H1 (cell line): Measurements from ENCODE around the gene VARS2. TPM values are rescaled to one million over a fixed set of nuclear protein-coding genes. Genes with fewer than 3 reads are reported as not detected.

ENCODE experiments used
- CTCF ChIA-PET: fragments of 300-600 bp; sonication (Branson Sonifier 250); formaldehyde crosslinking; loops from one replicate; lab custom pipeline; 2021; ENCODE audit not compliant: partially characterized antibody; lab: Charles Lee
- POLR2A ChIA-PET: fragments of 300-600 bp; sonication (Branson Sonifier 250); formaldehyde crosslinking; loops from one replicate; lab custom pipeline; 2021; ENCODE audit warnings: inconsistent platforms; ENCODE audit not compliant: partially characterized antibody; lab: Charles Lee
- DNase-seq, 2 experiments: peaks; one replicate each; pipeline versions ENCODE4 v3.0.0 to v3.0.0-alpha.2; 2010 to 2022; ENCODE audit warnings: low spot score in 2 of 2, low read depth in 1 of 2, mixed read lengths in 1 of 2
- FAIRE-seq: peaks from 2 replicates; lab custom pipeline; 2011; peaks lifted over from hg19 to GRCh38; lab: Jason Lieb, UNC
- H2AFZ ChIP-seq: 2 replicates; pipeline ENCODE4 v1.8.1; 2012; ENCODE audit warnings: low read length, inconsistent platforms
- H2AK5ac ChIP-seq: 2 replicates; pipeline ENCODE4 v1.6.1; 2013; ENCODE audit warnings: low read depth, low read length
- H2BK120ac ChIP-seq: replicated peaks from 2 replicates; pipeline ENCODE3; 2013; ENCODE audit warnings: low read depth, low read length, inconsistent platforms
- H2BK12ac ChIP-seq: 2 replicates; pipeline ENCODE4 v1.6.1; 2013; ENCODE audit warnings: low read depth, low read length
- H2BK15ac ChIP-seq: 2 replicates; pipeline ENCODE4 v1.6.1; 2013; ENCODE audit warnings: low read length
- H2BK20ac ChIP-seq: 2 replicates; pipeline ENCODE4 v1.6.1; 2013; ENCODE audit warnings: low read length
- H2BK5ac ChIP-seq: 2 replicates; pipeline ENCODE4 v1.6.1; 2013; ENCODE audit warnings: low read depth, low read length
- H3K14ac ChIP-seq: 2 replicates; pipeline ENCODE4 v1.6.1; 2013; ENCODE audit warnings: inconsistent platforms; ENCODE audit not compliant: insufficient read length
- H3K18ac ChIP-seq: 2 replicates; pipeline ENCODE4 v1.6.1; 2013; ENCODE audit warnings: low read length; ENCODE audit errors: extremely low read depth
- H3K23ac ChIP-seq: 2 replicates; pipeline ENCODE4 v1.6.1; 2013; ENCODE audit warnings: inconsistent platforms; ENCODE audit not compliant: insufficient read length
- H3K23me2 ChIP-seq: 2 replicates; pipeline ENCODE4 v1.6.1; 2013; ENCODE audit warnings: low read depth, low read length
- H3K27ac ChIP-seq: 2 replicates; pipeline ENCODE4 v1.6.1; 2011; ENCODE audit warnings: low read depth, low read length, inconsistent platforms
- H3K27me3 ChIP-seq, 4 experiments: replicated peaks in 1 of 4; 1 replicate in 1 of 4; 2 replicates in 3 of 4; pipeline versions ENCODE4 v1.6.1 to v1.8.1; 2011 to 2013; ENCODE audit warnings: low read length in 3 of 4, mild to moderate bottlenecking in 3 of 4, inconsistent platforms in 2 of 4, mixed read lengths in 2 of 4, moderate library complexity in 1 of 4; ENCODE audit not compliant: control insufficient read depth in 3 of 4, insufficient read depth in 3 of 4; ENCODE audit errors: extremely low read depth in 1 of 4
- H3K36me3 ChIP-seq, 4 experiments: 2 replicates each; pipeline versions ENCODE4 v1.6.1 to v1.8.1; 2011 to 2013; ENCODE audit warnings: mild to moderate bottlenecking in 4 of 4, low read length in 3 of 4, moderate library complexity in 2 of 4, control low read depth in 1 of 4, inconsistent platforms in 1 of 4; ENCODE audit not compliant: insufficient read depth in 4 of 4, control insufficient read depth in 2 of 4
- H3K4ac ChIP-seq: replicated peaks from 2 replicates; pipeline ENCODE3; 2013; ENCODE audit warnings: low read length, low read depth, mixed read lengths, inconsistent platforms; ENCODE audit not compliant: insufficient read length
- H3K4me1 ChIP-seq, 4 experiments: replicated peaks in 1 of 4; 1 replicate in 1 of 4; 2 replicates in 3 of 4; pipeline versions ENCODE4 v1.6.1 to v1.8.1; 2011 to 2013; ENCODE audit warnings: low read length in 3 of 4, inconsistent platforms in 2 of 4, mixed read lengths in 1 of 4; ENCODE audit not compliant: insufficient read depth in 4 of 4, control insufficient read depth in 3 of 4
- H3K4me2 ChIP-seq, 2 experiments: 2 replicates each; pipeline versions ENCODE4 v1.6.1 to v1.8.1; 2011 to 2013; ENCODE audit warnings: low read depth in 2 of 2, low read length in 2 of 2, control low read depth in 1 of 2, inconsistent platforms in 1 of 2, mild to moderate bottlenecking in 1 of 2; ENCODE audit not compliant: insufficient read depth in 1 of 2
- H3K4me3 ChIP-seq, 4 experiments: fragments of 200-600, 300-600 bp in 1 of 4; sonication (generic), shearing (Covaris generic), sonication (Bioruptor Twin) in 1 of 4; 2 replicates each; pipeline versions ENCODE4 v1.5.1 to v1.8.1; 2011 to 2016; ENCODE audit warnings: low read length in 4 of 4, low read depth in 3 of 4, control low read depth in 2 of 4, inconsistent platforms in 2 of 4, mild to moderate bottlenecking in 2 of 4, mixed read lengths in 1 of 4, moderate library complexity in 1 of 4; ENCODE audit not compliant: insufficient read depth in 2 of 4; ENCODE audit errors: extremely low read depth in 1 of 4
- H3K56ac ChIP-seq: replicated peaks from 2 replicates; pipeline ENCODE3; 2013; ENCODE audit warnings: low read depth, mild to moderate bottlenecking, mixed read lengths, low read length, inconsistent platforms; ENCODE audit not compliant: insufficient read length
- H3K79me1 ChIP-seq: 2 replicates; pipeline ENCODE4 v1.6.1; 2013; ENCODE audit warnings: low read depth, low read length, control low read depth
- H3K79me2 ChIP-seq, 2 experiments: 2 replicates each; pipeline versions ENCODE4 v1.6.1 to v1.8.1; 2012 to 2013; ENCODE audit warnings: low read length in 2 of 2, mild to moderate bottlenecking in 2 of 2, inconsistent platforms in 1 of 2; ENCODE audit not compliant: insufficient read depth in 2 of 2, control insufficient read depth in 1 of 2
- H3K9ac ChIP-seq, 4 experiments: replicated peaks in 1 of 4; 1 replicate in 1 of 4; 2 replicates in 3 of 4; pipeline versions ENCODE4 v1.6.1 to v1.8.1; 2011 to 2013; ENCODE audit warnings: low read depth in 3 of 4, low read length in 3 of 4, control low read depth in 2 of 4, mild to moderate bottlenecking in 2 of 4, moderate library complexity in 2 of 4, inconsistent platforms in 1 of 4; ENCODE audit errors: extremely low read depth in 1 of 4
- H3K9me3 ChIP-seq, 2 experiments: 2 replicates each; pipeline versions ENCODE4 v1.6.1 to v1.8.1; 2012 to 2013; ENCODE audit warnings: mild to moderate bottlenecking in 2 of 2, moderate library complexity in 2 of 2, control low read depth in 1 of 2, inconsistent platforms in 1 of 2, low read depth in 1 of 2, low read length in 1 of 2, mixed read lengths in 1 of 2; ENCODE audit not compliant: insufficient read depth in 2 of 2
- H4K20me1 ChIP-seq, 2 experiments: replicated peaks in 1 of 2; 2 replicates each; pipeline versions ENCODE3 to v1.8.1; 2011 to 2013; ENCODE audit warnings: inconsistent platforms in 2 of 2, low read length in 2 of 2, mild to moderate bottlenecking in 1 of 2; ENCODE audit not compliant: insufficient read depth in 2 of 2, control insufficient read depth in 1 of 2
- H4K5ac ChIP-seq: 2 replicates; pipeline ENCODE4 v1.6.1; 2013; ENCODE audit warnings: low read length, low read depth, mixed read lengths, inconsistent platforms; ENCODE audit not compliant: insufficient read length
- H4K8ac ChIP-seq: 2 replicates; pipeline ENCODE4 v1.8.0; 2013; ENCODE audit warnings: mild to moderate bottlenecking, moderate library complexity, low read length, inconsistent platforms; ENCODE audit not compliant: insufficient read depth; ENCODE audit errors: extremely low read depth
- H4K91ac ChIP-seq: replicated peaks from 2 replicates; pipeline ENCODE3; 2013; ENCODE audit warnings: low read length, mixed read lengths, inconsistent platforms; ENCODE audit not compliant: insufficient read length
- CREB1 ChIP-seq: IDR thresholded peaks from 2 replicates; pipeline ENCODE4 v1.6.1; 2012; ENCODE audit warnings: inconsistent platforms
- KDM1A ChIP-seq: fragments of 200-600, 300-600 bp; sonication (generic); IDR thresholded peaks from 2 replicates; pipeline ENCODE4 v1.7.1; 2016; ENCODE audit warnings: mild to moderate bottlenecking, low read length, borderline replicate concordance
- KDM5A ChIP-seq: fragments of 200-600 bp; IDR thresholded peaks from 2 replicates; pipeline ENCODE4 v1.7.1; 2012; ENCODE audit warnings: mild to moderate bottlenecking, low read length, inconsistent platforms, mixed read lengths
- WGBS, 2 experiments: shearing (Covaris generic) in 1 of 2; methylation state at CpG; one replicate each; pipeline versions ENCODE4 v1.1.6 to v1.1.7; 2013 to 2015; ENCODE audit warnings: low lambda C conversion rate in 2 of 2, mixed read lengths in 2 of 2, inconsistent platforms in 1 of 2, low coverage in 1 of 2, missing lambda C conversion rate in 1 of 2; ENCODE audit not compliant: insufficient replicate concordance in 2 of 2, insufficient coverage in 1 of 2, insufficient read length in 1 of 2; ENCODE audit errors: extremely low coverage in 1 of 2, missing lambda C conversion rate in 1 of 2; 5-methylcytosine and 5-hydroxymethylcytosine counted together
- polyA plus RNA-seq, 7 experiments: library from polyadenylated mRNA; depleted of rRNA in 3 of 7; stranded (reverse) in 5 of 7; unstranded in 2 of 7; fragments of >200 nt in 5 of 7; fragments of 200-250 nt in 2 of 7; gene quantifications; 1 replicate in 5 of 7; 2 replicates in 1 of 7; 4 replicates in 1 of 7; pipeline versions ENCODE4 v1.2.1 to v1.2.3, GENCODE V29; 2011 to 2013; ENCODE audit warnings: missing spikeins in 2 of 7, mixed read lengths in 2 of 7
- total RNA-seq: library from RNA; stranded (reverse); fragmentation: NEBNext Ultra II Directional; extraction: Animal tissue kit (Norgen Biotek cat#: 25700); gene quantifications from 2 replicates; pipeline ENCODE4 v1.2.1, GENCODE V29; 2021

The VARS2 gene
- total and polyA plus RNA-seq, 2 of the 8 experiments (the other 6 are each of a cell fraction or from before 2014, with no cell fraction given) = 26.8 to 47.7 TPM

DNA sequence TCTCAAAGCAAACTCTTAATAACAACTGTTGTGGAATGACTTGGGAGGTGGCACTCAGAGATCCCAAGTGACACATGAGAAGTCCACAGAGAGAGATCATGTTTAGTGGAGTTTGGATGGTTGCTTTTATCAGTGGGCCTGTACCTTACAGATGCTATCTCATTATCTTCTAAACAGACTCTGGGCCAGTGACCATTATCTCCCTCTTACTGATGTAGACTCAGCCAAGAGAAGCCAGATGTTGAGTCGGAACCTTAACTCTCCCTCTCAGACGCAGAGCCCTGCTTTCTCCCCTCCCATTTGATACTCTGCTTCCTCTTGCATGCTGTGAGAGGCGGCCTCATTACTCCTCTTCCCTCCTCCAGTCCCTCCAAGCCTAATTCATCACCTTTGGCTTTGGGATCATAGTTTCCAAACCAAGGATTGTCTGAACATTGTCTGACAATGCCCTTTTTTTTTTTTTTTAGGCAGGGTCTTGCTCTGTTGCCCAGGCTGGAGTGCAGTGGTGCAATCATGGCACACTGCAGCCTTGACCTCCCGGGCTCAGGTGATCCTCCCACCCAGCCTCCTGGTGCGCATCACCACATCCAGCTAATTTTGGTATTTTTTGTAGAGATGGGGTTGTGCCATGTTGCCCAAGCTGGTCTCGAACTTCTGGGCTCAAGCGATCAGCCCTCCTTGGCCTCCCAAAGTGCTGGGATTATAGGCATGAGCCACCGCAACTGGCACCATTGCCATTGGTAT is 34.2 kb upstream of the VARS2 start:
- H3K14ac ChIP-seq = no peak overlapping the region
- H2BK12ac ChIP-seq = peak overlapping the region; percentile 3; the same call in 1 of the 2 replicates
- H2BK5ac ChIP-seq = peak overlapping the region; percentile 96; the same call in 1 of the 2 replicates
- H3K23me2 ChIP-seq = peaks cover 26% of the 10 kb centered on the region
- H2AFZ ChIP-seq = peak overlapping the region; percentile 35; the same call in 1 of the 2 replicates
- peaks cover 7 to 41% (median 25%) of the 10 kb centered on the region in 4 experiments for H3K4me1 ChIP-seq
- H3K79me2 ChIP-seq = peaks cover under 1 to 24% of the 10 kb centered on the region in 2 experiments; a peak in 3 of 4 replicates
- H4K5ac ChIP-seq = peak overlapping the region; percentile 26
- H4K20me1 ChIP-seq = peaks cover 0 to 1% of the 10 kb centered on the region in 2 experiments
- no peaks in the 10 kb centered on the region for H3K27me3 ChIP-seq
- peaks cover 0 to under 1% of the 10 kb centered on the region in 2 experiments; a peak in 1 of 4 replicates for H3K9me3 ChIP-seq
- peak overlapping the region in 2 of 4 experiments; percentile 51 to 86; a peak in 4 of 8 replicates for H3K4me3 ChIP-seq
- peak overlapping the region; percentile 58 for H4K91ac ChIP-seq
- H3K4ac ChIP-seq = no peak overlapping the region
- H2BK15ac ChIP-seq = 0 out of 2 replicates have a peak overlapping the region, but pooled peaks have one; percentile 9
- no peak overlapping the region; a peak in 1 of 7 replicates for H3K9ac ChIP-seq
- no peak overlapping the region; the same call in 1 of the 2 replicates for H4K8ac ChIP-seq
- TF ChIP-seq KDM1A (peak; percentile 73; the same call in 1 of the 2 replicates), CREB1 (no peak), KDM5A (no peak)
- DNase-seq (no peak), FAIRE-seq (no peak)
- ChIA-PET POLR2A (interaction anchor here (0.8 to 19.5 kb wide), 9 partner anchors 16 to 292 kb away, joined by 3 to 452 read pairs (median 4); partner anchors contain the start of genes FLOT1 and IER3), CTCF (interaction anchor here (1.1 to 29.0 kb wide), 9 partner anchors 9 to 190 kb away, joined by 3 to 610 read pairs (median 19); no protein-coding TSS in a partner anchor)
- WGBS, 2 experiments = 69% methylated on average over 8 of the region's 8 CpGs; no CpG with 5 or more reads in 1 of the 2 experiments
- peak overlapping the region; percentile 92 to 94 for H3K4me2 ChIP-seq
- H2BK120ac ChIP-seq = peak overlapping the region; percentile 9
- H2BK20ac ChIP-seq = peak overlapping the region; percentile 96
- peak overlapping the region; percentile 43; the same call in 1 of the 2 replicates for H3K27ac ChIP-seq
- peak overlapping the region; percentile 26; the same call in 1 of the 2 replicates for H3K18ac ChIP-seq
- H3K36me3 ChIP-seq = no peaks in the 10 kb centered on the region
- H3K79me1 ChIP-seq = peaks cover 2% of the 10 kb centered on the region; the same call in 1 of the 2 replicates
- no peak overlapping the region for H2AK5ac ChIP-seq
- no peak overlapping the region for H3K56ac ChIP-seq
- H3K23ac ChIP-seq = no peak overlapping the region
